ENCODE results near the gene RAB31.

Gene RAB31

DNA sequence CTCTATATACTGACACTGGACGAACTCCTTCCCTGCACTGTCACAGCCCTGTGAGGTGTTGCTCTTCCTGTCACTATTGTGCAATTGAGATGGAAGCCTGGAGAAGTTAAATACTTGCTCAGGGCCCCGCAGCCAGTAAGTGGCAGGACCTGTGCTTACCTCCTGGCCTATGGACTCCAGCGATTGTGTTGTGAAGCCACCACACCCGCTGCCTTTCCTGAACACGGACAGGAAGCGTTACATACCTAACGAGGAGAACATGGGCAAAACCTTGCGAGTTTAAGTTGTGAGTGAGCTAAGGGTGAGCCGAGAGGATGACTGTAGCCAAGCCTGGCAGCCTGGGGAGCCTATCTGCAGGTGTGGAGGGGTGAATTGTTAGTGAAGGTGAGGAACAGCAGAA, 26.1 kb downstream of the RAB31 start:
- Histone ChIP-seq H3K9me3 (ENCODE audit: control insufficient read depth, low read length) (no peaks in the 10 kb centered on the region), H3K27ac (no peak overlapping the region), H3K4me3 (ENCODE audit: low read depth, low read length) (no peak overlapping the region), H3K27me3 (ENCODE audit: control insufficient read depth, insufficient read depth, low read length) (no peaks in the 10 kb centered on the region), H3K9ac (no peak overlapping the region), H3K36me3 (ENCODE audit: control insufficient read depth, insufficient read depth, low read length) (no peaks in the 10 kb centered on the region), H3K4me1 (no peaks in the 10 kb centered on the region), H3K4me2 (ENCODE audit: low read length) (no peak overlapping the region), H3K79me2 (no peaks in the 10 kb centered on the region), H2AFZ (no peak overlapping the region)
- TF ChIP-seq, protein P1, sequence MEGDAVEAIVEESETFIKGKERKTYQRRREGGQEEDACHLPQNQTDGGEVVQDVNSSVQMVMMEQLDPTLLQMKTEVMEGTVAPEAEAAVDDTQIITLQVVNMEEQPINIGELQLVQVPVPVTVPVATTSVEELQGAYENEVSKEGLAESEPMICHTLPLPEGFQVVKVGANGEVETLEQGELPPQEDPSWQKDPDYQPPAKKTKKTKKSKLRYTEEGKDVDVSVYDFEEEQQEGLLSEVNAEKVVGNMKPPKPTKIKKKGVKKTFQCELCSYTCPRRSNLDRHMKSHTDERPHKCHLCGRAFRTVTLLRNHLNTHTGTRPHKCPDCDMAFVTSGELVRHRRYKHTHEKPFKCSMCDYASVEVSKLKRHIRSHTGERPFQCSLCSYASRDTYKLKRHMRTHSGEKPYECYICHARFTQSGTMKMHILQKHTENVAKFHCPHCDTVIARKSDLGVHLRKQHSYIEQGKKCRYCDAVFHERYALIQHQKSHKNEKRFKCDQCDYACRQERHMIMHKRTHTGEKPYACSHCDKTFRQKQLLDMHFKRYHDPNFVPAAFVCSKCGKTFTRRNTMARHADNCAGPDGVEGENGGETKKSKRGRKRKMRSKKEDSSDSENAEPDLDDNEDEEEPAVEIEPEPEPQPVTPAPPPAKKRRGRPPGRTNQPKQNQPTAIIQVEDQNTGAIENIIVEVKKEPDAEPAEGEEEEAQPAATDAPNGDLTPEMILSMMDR (IDR thresholded peaks at IDR 0.05): no peak

DNA sequence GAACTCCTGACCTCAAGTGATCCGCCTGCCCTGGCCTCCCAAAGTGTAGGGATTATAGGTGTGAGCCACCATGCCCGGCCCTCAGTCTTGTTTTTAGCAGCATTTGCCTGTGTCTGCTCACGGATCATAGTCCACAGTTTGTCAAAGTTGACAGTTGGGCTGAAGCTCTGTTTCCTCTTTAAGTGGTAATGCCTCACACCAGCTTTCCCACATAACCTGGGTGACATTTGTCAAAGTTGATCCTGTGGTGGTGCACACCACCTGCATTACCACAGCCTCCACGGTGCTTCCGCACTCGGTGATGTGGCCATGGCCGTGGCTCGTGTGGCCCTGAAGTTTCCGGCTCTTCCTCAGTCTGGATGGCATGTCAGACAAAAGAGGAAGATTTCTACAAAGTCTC, 27.1 kb downstream of the RAB31 start:
- H3K4me2 ChIP-seq (ENCODE audit: low read length): no peak overlapping the region
- H3K27ac ChIP-seq: no peak overlapping the region
- no peaks in the 10 kb centered on the region for H3K36me3 ChIP-seq (ENCODE audit: control insufficient read depth, insufficient read depth, low read length)
- no peaks in the 10 kb centered on the region for H3K79me2 ChIP-seq
- H3K4me3 ChIP-seq (ENCODE audit: low read depth, low read length): no peak overlapping the region
- H3K9ac ChIP-seq: no peak overlapping the region
- H3K4me1 ChIP-seq: no peaks in the 10 kb centered on the region
- no peaks in the 10 kb centered on the region for H3K9me3 ChIP-seq (ENCODE audit: control insufficient read depth, low read length)
- no peaks in the 10 kb centered on the region for H3K27me3 ChIP-seq (ENCODE audit: control insufficient read depth, insufficient read depth, low read length)
- TF ChIP-seq, protein P1 (IDR thresholded peaks at IDR 0.05): no peak
- no peak overlapping the region for H2AFZ ChIP-seq

DNA sequence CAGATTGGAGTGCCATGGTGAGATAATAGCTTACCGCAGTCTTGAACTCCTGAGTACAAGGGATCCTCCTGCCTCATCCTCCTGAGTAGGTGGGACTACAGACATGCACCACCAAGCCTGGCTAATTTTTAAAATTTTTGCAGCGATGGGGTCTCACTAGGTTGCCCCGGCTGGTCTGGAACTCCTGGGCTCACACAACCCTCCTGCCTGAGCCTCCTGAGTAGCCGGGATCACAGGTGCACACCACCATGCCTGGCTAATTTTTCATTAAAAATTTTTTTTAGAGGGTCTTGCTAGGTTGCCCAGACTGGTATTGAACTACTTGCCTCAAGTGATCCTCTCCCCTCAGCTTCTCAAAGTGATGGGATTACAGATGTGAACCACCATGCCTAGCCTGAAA, 27.8 kb downstream of the RAB31 start:
- no peak overlapping the region for H3K4me3 ChIP-seq (ENCODE audit: low read depth, low read length)
- H3K79me2 ChIP-seq: no peaks in the 10 kb centered on the region
- no peak overlapping the region for H2AFZ ChIP-seq
- no peaks in the 10 kb centered on the region for H3K9me3 ChIP-seq (ENCODE audit: control insufficient read depth, low read length)
- no peak overlapping the region for H3K27ac ChIP-seq
- TF ChIP-seq, protein P1 (IDR thresholded peaks at IDR 0.05): no peak
- H3K4me2 ChIP-seq (ENCODE audit: low read length): no peak overlapping the region
- H3K4me1 ChIP-seq: no peaks in the 10 kb centered on the region
- no peaks in the 10 kb centered on the region for H3K27me3 ChIP-seq (ENCODE audit: control insufficient read depth, insufficient read depth, low read length)
- H3K9ac ChIP-seq: no peak overlapping the region
- H3K36me3 ChIP-seq (ENCODE audit: control insufficient read depth, insufficient read depth, low read length): no peaks in the 10 kb centered on the region

DNA sequence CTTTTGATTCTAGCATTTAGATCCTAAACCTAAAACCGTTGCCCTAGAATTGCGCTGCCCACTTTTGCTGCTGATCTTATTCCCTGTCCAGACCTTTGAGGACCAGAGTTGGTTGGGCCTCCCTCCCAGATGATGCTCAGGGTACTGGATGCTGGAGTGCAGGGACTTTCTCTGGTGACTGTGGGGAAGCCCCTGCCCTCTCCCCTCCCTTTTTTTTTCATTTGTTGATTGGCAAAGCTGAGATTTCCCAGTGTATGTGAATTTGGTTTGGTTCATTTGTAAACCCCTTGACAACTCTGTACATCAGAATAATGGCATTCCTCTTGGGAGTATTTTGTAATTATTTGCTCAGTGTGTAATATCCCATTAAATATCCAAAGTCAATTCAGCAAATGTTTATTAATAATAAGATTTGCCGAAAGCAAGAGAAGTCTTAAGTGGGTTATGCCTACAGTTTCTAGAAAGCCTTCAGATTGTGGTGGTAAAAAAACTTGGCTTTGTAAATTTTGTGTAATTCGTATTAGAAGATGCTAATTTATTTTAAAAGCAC, 28.3 kb downstream of the RAB31 start:
- Histone ChIP-seq H3K79me2 (no peaks in the 10 kb centered on the region), H3K27me3 (ENCODE audit: control insufficient read depth, insufficient read depth, low read length) (no peaks in the 10 kb centered on the region), H3K9me3 (ENCODE audit: control insufficient read depth, low read length) (no peaks in the 10 kb centered on the region), H3K4me2 (ENCODE audit: low read length) (no peak overlapping the region), H2AFZ (no peak overlapping the region), H3K36me3 (ENCODE audit: control insufficient read depth, insufficient read depth, low read length) (no peaks in the 10 kb centered on the region), H3K9ac (no peak overlapping the region), H3K27ac (no peak overlapping the region), H3K4me1 (no peaks in the 10 kb centered on the region), H3K4me3 (ENCODE audit: low read depth, low read length) (no peak overlapping the region)
- TF ChIP-seq, protein P1 (IDR thresholded peaks at IDR 0.05): no peak

DNA sequence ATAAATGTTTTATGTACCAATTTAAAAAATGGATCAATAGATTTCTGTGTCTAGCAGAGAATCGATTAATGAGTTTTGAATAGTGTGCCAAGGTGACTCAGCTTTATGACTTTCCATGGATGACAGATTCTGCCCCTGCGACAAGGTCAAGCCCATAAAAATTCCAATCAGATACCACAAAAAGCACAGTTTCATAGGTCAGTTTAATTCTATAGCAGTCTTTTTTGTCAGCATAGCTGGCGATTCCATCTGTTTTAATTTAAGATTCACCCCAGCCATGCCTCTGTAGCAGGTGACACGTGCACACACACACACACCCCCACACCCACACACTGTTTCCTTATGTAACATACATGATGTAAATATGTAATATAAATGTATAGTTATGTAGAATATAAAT, 28.9 kb downstream of the RAB31 start:
- Histone ChIP-seq H3K4me1 (no peaks in the 10 kb centered on the region), H3K4me2 (ENCODE audit: low read length) (no peak overlapping the region), H2AFZ (no peak overlapping the region), H3K27me3 (ENCODE audit: control insufficient read depth, insufficient read depth, low read length) (no peaks in the 10 kb centered on the region), H3K36me3 (ENCODE audit: control insufficient read depth, insufficient read depth, low read length) (no peaks in the 10 kb centered on the region), H3K79me2 (no peaks in the 10 kb centered on the region), H3K4me3 (ENCODE audit: low read depth, low read length) (no peak overlapping the region), H3K9ac (no peak overlapping the region), H3K9me3 (ENCODE audit: control insufficient read depth, low read length) (no peaks in the 10 kb centered on the region), H3K27ac (no peak overlapping the region)
- TF ChIP-seq, protein P1 (IDR thresholded peaks at IDR 0.05): no peak
